ENCODE measurements around the gene SSNA1.

SSNA1 gene

GRCh38 chr9:137189297-137190295, 1.1 kb downstream of the SSNA1 start:
- TF ChIP-seq CTCF (conservative IDR thresholded peaks at IDR 0.05; ENCODE audit: low read depth, low read length), result no peak
- no peak for DNase-seq (ENCODE audit: low read depth)
- peak overlapping the region; percentile 87 for H3K4me3 ChIP-seq (ENCODE audit: low read length)

GRCh38 chr9:137190315-137190856, 1.9 kb downstream of the SSNA1 start:
- TF ChIP-seq CTCF (conservative IDR thresholded peaks at IDR 0.05; ENCODE audit: low read depth, low read length), result peak; percentile 48
- no peak for DNase-seq (ENCODE audit: low read depth)
- H3K4me3 ChIP-seq (ENCODE audit: low read length), result peak overlapping the region; percentile 87

- no peak overlapping the region for H3K4me3 ChIP-seq (ENCODE audit: low read length)
- no peak for DNase-seq (ENCODE audit: low read depth)
- TF ChIP-seq CTCF (conservative IDR thresholded peaks at IDR 0.05; ENCODE audit: low read depth, low read length), result no peak
These were observed 2.8 kb downstream of the SSNA1 start for GRCh38 chr9:137191245-137191644.

- TF ChIP-seq CTCF (conservative IDR thresholded peaks at IDR 0.05; ENCODE audit: low read depth, low read length), result no peak
- no peak overlapping the region for H3K4me3 ChIP-seq (ENCODE audit: low read length)
- DNase-seq (ENCODE audit: low read depth), result no peak
These were observed 3.4 kb downstream of the SSNA1 start for GRCh38 chr9:137191691-137192447.

- no peak overlapping the region for H3K4me3 ChIP-seq (ENCODE audit: low read length)
- TF ChIP-seq CTCF (conservative IDR thresholded peaks at IDR 0.05; ENCODE audit: low read depth, low read length), result no peak
- DNase-seq (ENCODE audit: low read depth), result no peak
These were observed 3.9 kb downstream of the SSNA1 start for GRCh38 chr9:137192448-137192780.

- TF ChIP-seq CTCF (conservative IDR thresholded peaks at IDR 0.05; ENCODE audit: low read depth, low read length), result no peak
- no peak overlapping the region for H3K4me3 ChIP-seq (ENCODE audit: low read length)
- DNase-seq (ENCODE audit: low read depth), result no peak
These were observed 4.4 kb downstream of the SSNA1 start for GRCh38 chr9:137192859-137193258.

All from retinal pigment epithelial cell (primary cell).